K562 (cell line): Measurements from ENCODE around the gene AIMP1. TPM values are rescaled to one million over a fixed set of nuclear protein-coding genes. Genes with fewer than 3 reads are reported as not detected.

Experiments
- DMBX1 ChIP-seq: fragments of 250-450 bp; sonication (Bioruptor Pico); IDR thresholded peaks from 2 replicates; pipeline ENCODE4 v1.8.0; 2022; ENCODE audit warnings: inconsistent platforms, mild to moderate bottlenecking, moderate library complexity, borderline replicate concordance
- FOXA1 ChIP-seq: fragments of 450-650 bp; IDR thresholded peaks from 2 replicates; pipeline ENCODE4 v1.6.1; 2016; ENCODE audit warnings: mild to moderate bottlenecking, borderline replicate concordance
- FOXP1 ChIP-seq: sonication (generic); formaldehyde crosslinking; IDR thresholded peaks from 2 replicates; pipeline ENCODE4 v1.8.0; 2022; ENCODE audit warnings: mild to moderate bottlenecking, missing genetic modification reagents
- KAT2B ChIP-seq: IDR thresholded peaks from one replicate; pipeline ENCODE4 v1.6.1; 2012; ENCODE audit warnings: low read depth, mild to moderate bottlenecking, control low read depth, inconsistent platforms, low read length, moderate library complexity
- MTA1 ChIP-seq: fragments of 450-650 bp; IDR thresholded peaks from 2 replicates; pipeline ENCODE4 v1.6.1; 2017; ENCODE audit warnings: borderline replicate concordance
- ZKSCAN8 ChIP-seq: fragments of 200-800 bp; sonication (Bioruptor generic); IDR thresholded peaks from 2 replicates; pipeline ENCODE4 v1.6.1; 2016; ENCODE audit warnings: missing genetic modification characterization, missing compliant biosample characterization
- polyA plus RNA-seq, 8 experiments: library from polyadenylated mRNA; depleted of rRNA in 4 of 8; stranded (reverse) in 5 of 8; unstranded in 3 of 8; fragments of >200 nt; fragmentation: Nextera tagmentation in 2 of 8; fragmentation: Illumina TruSeq in 1 of 8; extraction: Ambion mirVana in 2 of 8; extraction: Trizol in 1 of 8; gene quantifications; 2 replicates each; pipeline versions ENCODE4 v1.2.1 to v1.2.3, GENCODE V29; 2011 to 2014; ENCODE audit warnings: inconsistent platforms in 1 of 8, missing spikeins in 1 of 8
- total RNA-seq, 7 experiments: library from RNA; depleted of rRNA in 6 of 7; stranded (reverse); fragments of >200 nt in 6 of 7; fragmentation: Illumina TruSeq in 2 of 7; extraction: Trizol in 2 of 7; gene quantifications; 2 replicates each; pipeline versions ENCODE4 v1.2.1 to v1.2.3, GENCODE V29; 2011 to 2021; ENCODE audit warnings: low replicate concordance in 1 of 7
- TF ChIP-seq, protein P1 (sequence below): fragments of 450-650 bp; IDR thresholded peaks from 2 replicates; pipeline ENCODE4 v1.6.1; 2018; ENCODE audit not compliant: partially characterized antibody
- TF ChIP-seq, protein P2 (sequence below): fragments of 450-650 bp; IDR thresholded peaks from 2 replicates; pipeline ENCODE4 v1.6.1; 2016; ENCODE audit warnings: low read depth
- TF ChIP-seq, protein P3 (sequence below): sonication (generic); formaldehyde crosslinking; IDR thresholded peaks from 2 replicates; pipeline ENCODE4 v1.8.0; 2022; ENCODE audit warnings: mild to moderate bottlenecking, missing genetic modification reagents
- TF ChIP-seq, protein P4 (sequence below): sonication (generic); formaldehyde crosslinking; IDR thresholded peaks from 2 replicates; pipeline ENCODE4 v1.9.0; 2022; ENCODE audit warnings: mild to moderate bottlenecking, missing genetic modification reagents
- TF ChIP-seq, protein P5 (sequence below): sonication (generic); formaldehyde crosslinking; IDR thresholded peaks from 2 replicates; pipeline ENCODE4 v1.8.1; 2023; ENCODE audit warnings: mild to moderate bottlenecking, missing genetic modification reagents

AIMP1 gene
- total and polyA plus RNA-seq, 9 of the 15 experiments (the other 6 are each of a cell fraction or from before 2014, with no cell fraction given): 39.9 to 141 (median 70.1) TPM

DNA sequence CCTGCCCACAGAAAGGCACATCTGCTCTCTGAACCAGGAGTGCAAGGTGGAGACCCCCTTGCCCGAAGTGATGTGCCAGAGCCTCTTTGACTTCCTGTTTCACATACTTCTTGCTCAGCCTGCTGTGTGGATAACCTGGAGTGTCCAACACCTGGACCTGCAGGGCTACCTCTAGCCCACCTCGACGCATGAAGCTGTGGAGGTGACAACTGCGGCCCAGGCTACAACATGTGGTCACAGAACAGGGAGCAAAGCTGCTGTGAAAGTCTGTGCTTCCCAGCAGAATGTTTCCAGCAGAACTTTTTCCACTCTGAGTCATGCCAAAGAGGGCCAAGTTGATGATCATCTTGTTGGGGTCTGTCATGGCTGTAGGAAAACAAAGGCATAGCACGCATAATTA is 50.7 kb downstream of the AIMP1 start (continued):
- TF ChIP-seq, protein P1, sequence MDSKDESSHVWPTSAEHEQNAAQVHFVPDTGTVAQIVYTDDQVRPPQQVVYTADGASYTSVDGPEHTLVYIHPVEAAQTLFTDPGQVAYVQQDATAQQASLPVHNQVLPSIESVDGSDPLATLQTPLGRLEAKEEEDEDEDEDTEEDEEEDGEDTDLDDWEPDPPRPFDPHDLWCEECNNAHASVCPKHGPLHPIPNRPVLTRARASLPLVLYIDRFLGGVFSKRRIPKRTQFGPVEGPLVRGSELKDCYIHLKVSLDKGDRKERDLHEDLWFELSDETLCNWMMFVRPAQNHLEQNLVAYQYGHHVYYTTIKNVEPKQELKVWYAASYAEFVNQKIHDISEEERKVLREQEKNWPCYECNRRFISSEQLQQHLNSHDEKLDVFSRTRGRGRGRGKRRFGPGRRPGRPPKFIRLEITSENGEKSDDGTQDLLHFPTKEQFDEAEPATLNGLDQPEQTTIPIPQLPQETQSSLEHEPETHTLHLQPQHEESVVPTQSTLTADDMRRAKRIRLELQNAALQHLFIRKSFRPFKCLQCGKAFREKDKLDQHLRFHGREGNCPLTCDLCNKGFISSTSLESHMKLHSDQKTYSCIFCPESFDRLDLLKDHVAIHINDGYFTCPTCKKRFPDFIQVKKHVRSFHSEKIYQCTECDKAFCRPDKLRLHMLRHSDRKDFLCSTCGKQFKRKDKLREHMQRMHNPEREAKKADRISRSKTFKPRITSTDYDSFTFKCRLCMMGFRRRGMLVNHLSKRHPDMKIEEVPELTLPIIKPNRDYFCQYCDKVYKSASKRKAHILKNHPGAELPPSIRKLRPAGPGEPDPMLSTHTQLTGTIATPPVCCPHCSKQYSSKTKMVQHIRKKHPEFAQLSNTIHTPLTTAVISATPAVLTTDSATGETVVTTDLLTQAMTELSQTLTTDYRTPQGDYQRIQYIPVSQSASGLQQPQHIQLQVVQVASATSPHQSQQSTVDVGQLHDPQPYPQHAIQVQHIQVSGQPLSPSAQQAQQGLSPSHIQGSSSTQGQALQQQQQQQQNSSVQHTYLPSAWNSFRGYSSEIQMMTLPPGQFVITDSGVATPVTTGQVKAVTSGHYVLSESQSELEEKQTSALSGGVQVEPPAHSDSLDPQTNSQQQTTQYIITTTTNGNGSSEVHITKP: no peak
- TF ChIP-seq KAT2B: no peak
- no peak for TF ChIP-seq FOXP1 (CRISPR knock-in tag)
- no peak for TF ChIP-seq FOXA1
- TF ChIP-seq, protein P2, sequence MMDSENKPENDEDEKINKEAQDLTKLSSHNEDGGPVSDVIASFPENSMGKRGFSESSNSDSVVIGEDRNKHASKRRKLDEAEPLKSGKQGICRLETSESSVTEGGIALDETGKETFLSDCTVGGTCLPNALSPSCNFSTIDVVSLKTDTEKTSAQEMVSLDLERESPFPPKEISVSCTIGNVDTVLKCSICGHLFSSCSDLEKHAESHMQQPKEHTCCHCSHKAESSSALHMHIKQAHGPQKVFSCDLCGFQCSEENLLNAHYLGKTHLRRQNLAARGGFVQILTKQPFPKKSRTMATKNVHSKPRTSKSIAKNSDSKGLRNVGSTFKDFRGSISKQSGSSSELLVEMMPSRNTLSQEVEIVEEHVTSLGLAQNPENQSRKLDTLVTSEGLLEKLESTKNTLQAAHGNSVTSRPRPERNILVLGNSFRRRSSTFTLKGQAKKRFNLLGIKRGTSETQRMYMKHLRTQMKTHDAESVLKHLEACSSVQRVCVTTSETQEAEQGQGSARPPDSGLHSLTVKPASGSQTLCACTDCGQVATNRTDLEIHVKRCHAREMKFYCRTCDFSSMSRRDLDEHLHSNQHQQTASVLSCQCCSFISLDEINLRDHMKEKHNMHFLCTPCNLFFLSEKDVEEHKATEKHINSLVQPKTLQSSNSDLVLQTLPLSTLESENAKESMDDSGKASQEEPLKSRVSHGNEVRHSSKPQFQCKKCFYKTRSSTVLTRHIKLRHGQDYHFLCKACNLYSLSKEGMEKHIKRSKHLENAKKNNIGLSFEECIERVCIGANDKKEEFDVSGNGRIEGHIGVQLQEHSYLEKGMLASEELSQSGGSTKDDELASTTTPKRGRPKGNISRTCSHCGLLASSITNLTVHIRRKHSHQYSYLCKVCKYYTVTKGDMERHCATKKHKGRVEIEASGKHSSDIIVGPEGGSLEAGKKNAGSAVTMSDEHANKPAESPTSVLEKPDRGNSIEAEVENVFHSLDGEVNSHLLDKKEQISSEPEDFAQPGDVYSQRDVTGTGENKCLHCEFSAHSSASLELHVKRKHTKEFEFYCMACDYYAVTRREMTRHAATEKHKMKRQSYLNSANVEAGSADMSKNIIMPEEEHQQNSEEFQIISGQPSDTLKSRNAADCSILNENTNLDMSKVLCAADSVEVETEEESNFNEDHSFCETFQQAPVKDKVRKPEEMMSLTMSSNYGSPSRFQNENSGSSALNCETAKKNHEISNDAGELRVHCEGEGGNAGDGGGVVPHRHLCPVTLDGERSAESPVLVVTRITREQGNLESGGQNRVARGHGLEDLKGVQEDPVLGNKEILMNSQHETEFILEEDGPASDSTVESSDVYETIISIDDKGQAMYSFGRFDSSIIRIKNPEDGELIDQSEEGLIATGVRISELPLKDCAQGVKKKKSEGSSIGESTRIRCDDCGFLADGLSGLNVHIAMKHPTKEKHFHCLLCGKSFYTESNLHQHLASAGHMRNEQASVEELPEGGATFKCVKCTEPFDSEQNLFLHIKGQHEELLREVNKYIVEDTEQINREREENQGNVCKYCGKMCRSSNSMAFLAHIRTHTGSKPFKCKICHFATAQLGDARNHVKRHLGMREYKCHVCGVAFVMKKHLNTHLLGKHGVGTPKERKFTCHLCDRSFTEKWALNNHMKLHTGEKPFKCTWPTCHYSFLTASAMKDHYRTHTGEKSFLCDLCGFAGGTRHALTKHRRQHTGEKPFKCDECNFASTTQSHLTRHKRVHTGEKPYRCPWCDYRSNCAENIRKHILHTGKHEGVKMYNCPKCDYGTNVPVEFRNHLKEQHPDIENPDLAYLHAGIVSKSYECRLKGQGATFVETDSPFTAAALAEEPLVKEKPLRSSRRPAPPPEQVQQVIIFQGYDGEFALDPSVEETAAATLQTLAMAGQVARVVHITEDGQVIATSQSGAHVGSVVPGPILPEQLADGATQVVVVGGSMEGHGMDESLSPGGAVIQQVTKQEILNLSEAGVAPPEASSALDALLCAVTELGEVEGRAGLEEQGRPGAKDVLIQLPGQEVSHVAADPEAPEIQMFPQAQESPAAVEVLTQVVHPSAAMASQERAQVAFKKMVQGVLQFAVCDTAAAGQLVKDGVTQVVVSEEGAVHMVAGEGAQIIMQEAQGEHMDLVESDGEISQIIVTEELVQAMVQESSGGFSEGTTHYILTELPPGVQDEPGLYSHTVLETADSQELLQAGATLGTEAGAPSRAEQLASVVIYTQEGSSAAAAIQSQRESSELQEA: no peak
- TF ChIP-seq DMBX1 (CRISPR knock-in tag): no peak
- TF ChIP-seq ZKSCAN8 (CRISPR knock-in tag): no peak
- TF ChIP-seq, protein P3, sequence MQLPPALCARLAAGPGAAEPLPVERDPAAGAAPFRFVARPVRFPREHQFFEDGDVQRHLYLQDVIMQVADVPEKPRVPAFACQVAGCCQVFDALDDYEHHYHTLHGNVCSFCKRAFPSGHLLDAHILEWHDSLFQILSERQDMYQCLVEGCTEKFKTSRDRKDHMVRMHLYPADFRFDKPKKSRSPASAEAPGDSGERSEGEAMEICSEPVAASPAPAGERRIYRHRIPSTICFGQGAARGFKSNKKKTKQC (CRISPR knock-in tag): no peak
- TF ChIP-seq, protein P4, sequence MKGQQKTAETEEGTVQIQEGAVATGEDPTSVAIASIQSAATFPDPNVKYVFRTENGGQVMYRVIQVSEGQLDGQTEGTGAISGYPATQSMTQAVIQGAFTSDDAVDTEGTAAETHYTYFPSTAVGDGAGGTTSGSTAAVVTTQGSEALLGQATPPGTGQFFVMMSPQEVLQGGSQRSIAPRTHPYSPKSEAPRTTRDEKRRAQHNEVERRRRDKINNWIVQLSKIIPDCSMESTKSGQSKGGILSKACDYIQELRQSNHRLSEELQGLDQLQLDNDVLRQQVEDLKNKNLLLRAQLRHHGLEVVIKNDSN (CRISPR knock-in tag): no peak
- TF ChIP-seq MTA1: no peak
- TF ChIP-seq, protein P5, sequence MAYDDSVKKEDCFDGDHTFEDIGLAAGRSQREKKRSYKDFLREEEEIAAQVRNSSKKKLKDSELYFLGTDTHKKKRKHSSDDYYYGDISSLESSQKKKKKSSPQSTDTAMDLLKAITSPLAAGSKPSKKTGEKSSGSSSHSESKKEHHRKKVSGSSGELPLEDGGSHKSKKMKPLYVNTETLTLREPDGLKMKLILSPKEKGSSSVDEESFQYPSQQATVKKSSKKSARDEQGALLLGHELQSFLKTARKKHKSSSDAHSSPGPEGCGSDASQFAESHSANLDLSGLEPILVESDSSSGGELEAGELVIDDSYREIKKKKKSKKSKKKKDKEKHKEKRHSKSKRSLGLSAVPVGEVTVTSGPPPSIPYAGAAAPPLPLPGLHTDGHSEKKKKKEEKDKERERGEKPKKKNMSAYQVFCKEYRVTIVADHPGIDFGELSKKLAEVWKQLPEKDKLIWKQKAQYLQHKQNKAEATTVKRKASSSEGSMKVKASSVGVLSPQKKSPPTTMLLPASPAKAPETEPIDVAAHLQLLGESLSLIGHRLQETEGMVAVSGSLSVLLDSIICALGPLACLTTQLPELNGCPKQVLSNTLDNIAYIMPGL (CRISPR knock-in tag): no peak
